ENCODE measurements around the gene STPG3.

The STPG3 gene

DNA sequence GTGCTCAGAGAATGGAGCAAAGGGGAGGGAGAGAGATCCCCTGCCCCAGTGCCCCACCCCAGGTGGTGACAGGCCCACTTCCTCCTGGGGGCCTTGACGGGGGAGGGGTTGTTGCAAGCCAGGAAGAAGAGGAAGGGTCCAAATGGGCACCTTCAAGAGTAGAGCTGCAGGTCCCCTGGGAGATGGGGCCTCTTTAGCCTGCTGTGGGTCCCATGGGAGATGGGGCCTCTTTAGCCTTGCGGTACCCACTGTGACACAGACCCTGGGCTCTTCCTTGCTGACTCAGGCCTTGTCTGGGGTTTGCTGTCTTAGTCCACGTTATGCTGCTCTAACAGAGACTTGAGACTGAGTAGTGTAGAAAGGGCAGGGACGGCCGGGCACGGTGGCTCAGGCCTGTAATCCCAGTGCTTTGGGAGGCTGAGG lies 16.9 kb downstream of the STPG3 start:
- ChIA-PET CTCF (interaction anchor here (1.0 to 1.4 kb wide), 2 partner anchors 9 to 10 kb away, joined by 3 read pairs; partner anchors contain the start of gene TOR4A), POLR2A (interaction anchor here (2.1 kb wide), 1 partner anchor 27 kb away, joined by 9 read pairs; the partner anchor contains the start of gene TUBB4B)
- TF ChIP-seq CTCF (IDR thresholded peaks at IDR 0.05; ENCODE audit: insufficient read depth, low read length, missing control alignments): no peak
- no peak overlapping the region for H3K4me3 ChIP-seq (ENCODE audit: low read depth, low read length)
- no peak for DNase-seq (ENCODE audit: low read depth, low spot score)

- ChIA-PET CTCF (interaction anchor here (1.1 kb wide), 1 partner anchor 14 kb away, joined by 3 read pairs; no protein-coding TSS in a partner anchor), POLR2A (no interaction called here)
- no peak for TF ChIP-seq CTCF (IDR thresholded peaks at IDR 0.05; ENCODE audit: insufficient read depth, low read length, missing control alignments)
- DNase-seq (ENCODE audit: low read depth, low spot score): no peak
- H3K4me3 ChIP-seq (ENCODE audit: low read depth, low read length): no peak overlapping the region
Observed at GRCh38 chr9:137268538-137269201, 17.6 kb downstream of the STPG3 start.

DNA sequence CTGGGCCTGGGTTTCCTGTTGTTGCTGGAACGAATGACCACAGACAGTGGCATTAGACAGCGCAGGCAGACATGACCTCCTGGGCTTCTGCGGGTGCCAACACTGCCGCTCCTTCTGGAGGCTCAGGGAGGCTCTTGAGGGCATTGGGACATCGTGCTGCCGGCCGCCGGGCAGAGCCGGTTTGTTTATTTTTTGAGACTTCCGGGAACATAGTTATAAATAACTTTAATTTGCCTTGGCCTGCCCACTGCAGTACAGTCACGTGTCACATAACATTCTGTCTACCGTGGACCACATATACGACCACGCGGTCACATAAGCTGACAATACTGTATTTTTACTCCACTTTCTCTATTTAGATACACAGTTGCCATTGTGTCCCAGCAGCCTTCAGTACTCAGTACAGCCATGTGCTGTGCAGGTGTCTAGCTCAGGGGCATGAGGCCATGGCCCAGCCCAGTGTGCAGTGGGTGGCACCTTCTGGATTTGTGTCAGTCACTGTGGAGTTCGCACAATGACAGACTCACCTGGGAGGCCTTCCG lies 18.2 kb downstream of the STPG3 start:
- POLR2A ChIA-PET: no interaction called here
- no peak for TF ChIP-seq CTCF (IDR thresholded peaks at IDR 0.05; ENCODE audit: insufficient read depth, low read length, missing control alignments)
- CTCF ChIA-PET: interaction anchor here (1.1 kb wide), 1 partner anchor 14 kb away, joined by 3 read pairs; no protein-coding TSS in a partner anchor
- no peak for DNase-seq (ENCODE audit: low read depth, low spot score)
- H3K4me3 ChIP-seq (ENCODE audit: low read depth, low read length): no peak overlapping the region

DNA sequence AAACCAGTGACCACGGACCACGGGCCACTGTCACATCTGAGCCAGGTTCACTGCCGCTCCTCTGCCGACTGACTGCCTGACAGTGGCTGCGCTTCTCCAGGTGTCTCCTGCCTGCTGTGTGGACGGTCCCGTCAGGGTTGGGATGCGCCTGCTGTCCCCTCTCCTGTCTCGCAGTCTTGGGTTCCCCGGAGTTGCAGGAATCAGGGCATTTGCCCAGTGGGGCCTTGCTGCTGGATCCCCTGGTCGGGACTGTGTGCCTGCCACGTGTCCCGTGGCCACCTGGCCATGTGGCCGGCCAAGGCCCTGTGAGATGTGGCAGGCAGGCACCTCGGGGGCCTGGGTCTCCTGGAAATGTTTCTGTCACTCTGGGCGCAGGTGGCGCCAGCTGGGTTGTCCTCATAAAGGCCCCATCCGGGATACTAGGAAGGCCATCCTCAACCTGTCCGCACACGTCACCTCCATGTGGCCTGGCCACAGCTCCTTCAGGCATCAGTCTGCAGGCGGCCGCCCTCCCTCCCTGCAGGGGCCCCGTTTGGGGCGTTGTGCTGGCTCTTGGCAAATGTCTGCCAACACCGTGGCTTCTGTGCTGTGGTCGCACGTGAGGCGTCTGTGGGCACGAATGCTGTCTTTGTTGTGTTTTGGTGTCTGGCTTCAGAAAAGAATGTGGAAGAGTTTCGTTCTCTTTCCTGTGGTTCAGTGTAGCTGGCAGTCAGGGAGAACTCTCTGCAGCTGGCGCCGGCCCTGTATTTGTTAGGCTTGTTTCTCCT lies 20.0 kb downstream of the STPG3 start:
- POLR2A ChIA-PET: no interaction called here
- CTCF ChIA-PET: interaction anchor here (0.8 to 1.1 kb wide), 2 partner anchors 9 to 10 kb away, joined by 3 read pairs; no protein-coding TSS in a partner anchor
- no peak overlapping the region for H3K4me3 ChIP-seq (ENCODE audit: low read depth, low read length)
- DNase-seq (ENCODE audit: low read depth, low spot score): no peak
- TF ChIP-seq CTCF (IDR thresholded peaks at IDR 0.05; ENCODE audit: insufficient read depth, low read length, missing control alignments): no peak

- CTCF ChIA-PET: interaction anchor here (0.8 kb wide), 1 partner anchor 9 kb away, joined by 3 read pairs; no protein-coding TSS in a partner anchor
- DNase-seq (ENCODE audit: low read depth, low spot score): no peak
- no peak for TF ChIP-seq CTCF (IDR thresholded peaks at IDR 0.05; ENCODE audit: insufficient read depth, low read length, missing control alignments)
- POLR2A ChIA-PET: no interaction called here
- no peak overlapping the region for H3K4me3 ChIP-seq (ENCODE audit: low read depth, low read length)
Observed at GRCh38 chr9:137271696-137272076, 20.6 kb downstream of the STPG3 start.
